Measurements from ENCODE around the gene ZNF622. TPM values are rescaled to one million over a fixed set of nuclear protein-coding genes. Genes with fewer than 3 reads are reported as not detected.

ZNF622 gene
- total and polyA plus RNA-seq, 2 donors (not counting 3 experiments of a cell fraction or from before 2014, with no cell fraction given), result 10.0 to 26.6 TPM

GRCh38 chr5:16487456-16487855, 21.9 kb upstream of the ZNF622 start:
- no peaks in the 10 kb centered on the region for H3K79me2 ChIP-seq (ENCODE audit: control insufficient read depth, insufficient read depth, low read length)
- TF ChIP-seq EZH2 (IDR thresholded peaks at IDR 0.05; ENCODE audit: borderline replicate concordance, low read depth, low read length, severe bottlenecking) (no peak), GATA2 (IDR thresholded peaks at IDR 0.05; ENCODE audit: insufficient read depth, insufficient read length, low read depth, low read length) (no peak)
- H3K36me3 ChIP-seq (ENCODE audit: control insufficient read depth in 2 of 2, extremely low read depth in 1 of 2, insufficient read depth in 2 of 2, low read length in 2 of 2), result no peaks in the 10 kb centered on the region
- no peak overlapping the region for H3K9ac ChIP-seq (replicated peaks; ENCODE audit: extremely low read depth, insufficient read depth, low read length)
- H3K27ac ChIP-seq (ENCODE audit: insufficient read depth, low read depth, low read length), result no peak overlapping the region
- DNase-seq (ENCODE audit: low read depth, low spot score) (no peak), FAIRE-seq (no peak)
- peaks cover 5 to 9% of the 10 kb centered on the region in 2 experiments for H3K27me3 ChIP-seq (ENCODE audit: control insufficient read depth in 2 of 2, insufficient read depth in 2 of 2, low read length in 2 of 2)
- no peaks in the 10 kb centered on the region for H3K9me1 ChIP-seq (replicated peaks; ENCODE audit: control insufficient read depth, extremely low read depth, insufficient read depth, low read length)
- no TSS peak for BruUV-seq (replicated peaks)
- intact Hi-C loops (cut with micrococcal nuclease), result no loop called here
- ChIA-PET CTCF (interaction anchor here (1.0 to 2.0 kb wide), 5 partner anchors 14 to 779 kb away, joined by 3 to 8 read pairs (median 3); no protein-coding TSS in a partner anchor), POLR2A (no interaction called here)
- H3K4me2 ChIP-seq (ENCODE audit: insufficient read depth, low read length), result no peak overlapping the region
- no peak overlapping the region for H2AFZ ChIP-seq (ENCODE audit: low read depth, low read length)
- H4K20me1 ChIP-seq (replicated peaks; ENCODE audit: control insufficient read depth, extremely low read depth, insufficient read depth, low read length), result no peaks in the 10 kb centered on the region
- dilution Hi-C loops (cut with MboI; ENCODE audit: extremely low pct_ligation_motif_present, low sequenced_read_pairs), result no loop called here
- no peaks in the 10 kb centered on the region for H3K4me1 ChIP-seq (ENCODE audit: control insufficient read depth, extremely low read depth, insufficient read depth, low read length)
- H3K9me3 ChIP-seq (replicated peaks; ENCODE audit: control insufficient read depth, insufficient read depth, low read length), result no peaks in the 10 kb centered on the region
- H3K4me3 ChIP-seq (replicated peaks in 1 of 3; ENCODE audit: insufficient read depth in 1 of 3, low read depth in 1 of 3, low read length in 3 of 3), result no peak overlapping the region

DNA sequence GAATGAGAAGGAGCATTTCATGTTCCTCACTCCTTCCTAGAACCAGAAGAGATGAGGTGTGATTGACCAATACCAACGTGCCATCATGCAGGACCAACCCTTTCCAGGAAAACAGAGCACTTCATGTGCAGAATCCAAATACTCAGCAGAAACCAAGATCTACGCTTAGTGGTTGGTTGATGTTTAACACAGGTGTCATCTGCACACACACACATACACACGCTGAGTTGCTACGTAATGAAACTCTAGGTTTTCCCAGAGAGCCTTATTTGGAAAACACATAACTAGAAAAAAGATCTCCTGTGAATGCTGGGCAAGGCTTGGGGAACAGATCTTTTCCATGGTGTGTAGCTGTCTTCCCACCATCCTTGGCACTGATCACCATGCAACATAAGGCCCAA, 21.1 kb upstream of the ZNF622 start:
- BruUV-seq (replicated peaks), result no TSS peak
- ChIA-PET CTCF (interaction anchor here (1.3 kb wide), 1 partner anchor 29 kb away, joined by 3 read pairs; no protein-coding TSS in a partner anchor), POLR2A (no interaction called here)
- DNase-seq (ENCODE audit: low read depth, low spot score) (no peak), FAIRE-seq (no peak)
- no peaks in the 10 kb centered on the region for H3K36me3 ChIP-seq (ENCODE audit: control insufficient read depth in 2 of 2, extremely low read depth in 1 of 2, insufficient read depth in 2 of 2, low read length in 2 of 2)
- H3K4me2 ChIP-seq (ENCODE audit: insufficient read depth, low read length), result no peak overlapping the region
- H3K9me3 ChIP-seq (replicated peaks; ENCODE audit: control insufficient read depth, insufficient read depth, low read length), result no peaks in the 10 kb centered on the region
- TF ChIP-seq FOS (IDR thresholded peaks at IDR 0.05; ENCODE audit: borderline replicate concordance, insufficient read depth, low read length) (no peak), POLR2AphosphoS5 (IDR thresholded peaks at IDR 0.05; ENCODE audit: insufficient read depth, low read depth, low read length) (no peak), GATA2 (IDR thresholded peaks at IDR 0.05; ENCODE audit: insufficient read depth, insufficient read length, low read depth, low read length) (no peak), JUN (IDR thresholded peaks at IDR 0.05; ENCODE audit: borderline replicate concordance, insufficient read depth, insufficient read length, low read depth) (no peak), POLR2A (IDR thresholded peaks at IDR 0.05; ENCODE audit: low read depth, low read length) (no peak)
- TF ChIP-seq, protein P1, sequence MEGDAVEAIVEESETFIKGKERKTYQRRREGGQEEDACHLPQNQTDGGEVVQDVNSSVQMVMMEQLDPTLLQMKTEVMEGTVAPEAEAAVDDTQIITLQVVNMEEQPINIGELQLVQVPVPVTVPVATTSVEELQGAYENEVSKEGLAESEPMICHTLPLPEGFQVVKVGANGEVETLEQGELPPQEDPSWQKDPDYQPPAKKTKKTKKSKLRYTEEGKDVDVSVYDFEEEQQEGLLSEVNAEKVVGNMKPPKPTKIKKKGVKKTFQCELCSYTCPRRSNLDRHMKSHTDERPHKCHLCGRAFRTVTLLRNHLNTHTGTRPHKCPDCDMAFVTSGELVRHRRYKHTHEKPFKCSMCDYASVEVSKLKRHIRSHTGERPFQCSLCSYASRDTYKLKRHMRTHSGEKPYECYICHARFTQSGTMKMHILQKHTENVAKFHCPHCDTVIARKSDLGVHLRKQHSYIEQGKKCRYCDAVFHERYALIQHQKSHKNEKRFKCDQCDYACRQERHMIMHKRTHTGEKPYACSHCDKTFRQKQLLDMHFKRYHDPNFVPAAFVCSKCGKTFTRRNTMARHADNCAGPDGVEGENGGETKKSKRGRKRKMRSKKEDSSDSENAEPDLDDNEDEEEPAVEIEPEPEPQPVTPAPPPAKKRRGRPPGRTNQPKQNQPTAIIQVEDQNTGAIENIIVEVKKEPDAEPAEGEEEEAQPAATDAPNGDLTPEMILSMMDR (IDR thresholded peaks at IDR 0.05; ENCODE audit: extremely low read depth in 1 of 2, insufficient read depth in 1 of 2, low read depth in 1 of 2, low read length in 2 of 2), result no peak
- H3K9me1 ChIP-seq (replicated peaks; ENCODE audit: control insufficient read depth, extremely low read depth, insufficient read depth, low read length), result no peaks in the 10 kb centered on the region
- intact Hi-C loops (cut with micrococcal nuclease) (no loop called here), dilution Hi-C loops (cut with MboI; ENCODE audit: extremely low pct_ligation_motif_present, low sequenced_read_pairs) (no loop called here)
- H3K9ac ChIP-seq (replicated peaks; ENCODE audit: extremely low read depth, insufficient read depth, low read length), result no peak overlapping the region
- H2AFZ ChIP-seq (ENCODE audit: low read depth, low read length), result no peak overlapping the region
- H4K20me1 ChIP-seq (replicated peaks; ENCODE audit: control insufficient read depth, extremely low read depth, insufficient read depth, low read length), result no peaks in the 10 kb centered on the region
- H3K4me3 ChIP-seq (replicated peaks in 1 of 3; ENCODE audit: insufficient read depth in 1 of 3, low read depth in 1 of 3, low read length in 3 of 3), result no peak overlapping the region
- peaks cover 5 to 11% of the 10 kb centered on the region in 2 experiments for H3K27me3 ChIP-seq (ENCODE audit: control insufficient read depth in 2 of 2, insufficient read depth in 2 of 2, low read length in 2 of 2)
- no peaks in the 10 kb centered on the region for H3K4me1 ChIP-seq (ENCODE audit: control insufficient read depth, extremely low read depth, insufficient read depth, low read length)
- H3K27ac ChIP-seq (ENCODE audit: insufficient read depth, low read depth, low read length), result no peak overlapping the region
- H3K79me2 ChIP-seq (ENCODE audit: control insufficient read depth, insufficient read depth, low read length), result no peaks in the 10 kb centered on the region
